Lower leg skin (tissue), 4 donors: ENCODE measurements around the gene SPTLC2. TPM values are rescaled to one million over a fixed set of nuclear protein-coding genes. Genes with fewer than 3 reads are reported as not detected.

Source experiments
- DNase-seq, 2 donors: peaks; one replicate each; pipeline ENCODE4 v3.0.0-alpha.2; 2019; ENCODE audit warnings: low spot score in 2 of 2
- H3K4me3 ChIP-seq: fragments of 200-600 bp; sonication (generic); 2 replicates; pipeline ENCODE4 v1.5.1; 2017; ENCODE audit warnings: mild to moderate bottlenecking, low read depth; ENCODE audit not compliant: poor library complexity, severe bottlenecking
- CTCF ChIP-seq, 3 donors: fragments of 450-650 bp; IDR thresholded peaks; one replicate each; pipeline ENCODE4 v1.5.1; 2016; ENCODE audit warnings: antibody characterized with exemption in 3 of 3, mild to moderate bottlenecking in 3 of 3, moderate library complexity in 2 of 3
- POLR2A ChIP-seq, 2 donors: fragments of 450-650 bp; IDR thresholded peaks; one replicate each; pipeline ENCODE4 v1.6.1; 2016 to 2017; ENCODE audit warnings: antibody characterized with exemption in 2 of 2, mild to moderate bottlenecking in 1 of 2, moderate library complexity in 1 of 2
- WGBS, 2 donors: methylation state at CpG; one replicate each; pipeline ENCODE4 v1.1.5; 2018; 5-methylcytosine and 5-hydroxymethylcytosine counted together
- intact Hi-C: fragments of 100-400 bp; cut with DNase I; formaldehyde crosslinking; loops from one replicate; pipeline ENCODE4 v1.15.0; 2023; ENCODE audit warnings: low total_unique reads
- total RNA-seq, 4 donors: library from RNA; depleted of rRNA; stranded (reverse); fragments of >200 nt; gene quantifications; one replicate each; pipeline ENCODE4 v1.1.0, GENCODE V29; 2016

Gene SPTLC2
- total RNA-seq, 4 donors from 2014 or later: 18.4 to 31.8 (median 22.1) TPM

- WGBS, 2 donors: 91 to 100% methylated on average over 3 of the region's 3 CpGs
- no peak for DNase-seq
- H3K4me3 ChIP-seq: no peak overlapping the region
- TF ChIP-seq POLR2A (IDR thresholded peaks at IDR 0.05) (no peak), CTCF (IDR thresholded peaks at IDR 0.05) (no peak)
- intact Hi-C loops: no loop called here
Measured at GRCh38 chr14:77610553-77610952, 5.9 kb downstream of the SPTLC2 start.

- no peak overlapping the region for H3K4me3 ChIP-seq
- WGBS, 2 donors: 92 to 100% methylated on average over 3 of the region's 3 CpGs
- intact Hi-C loops: no loop called here
- no peak for DNase-seq
- TF ChIP-seq POLR2A (IDR thresholded peaks at IDR 0.05): no peak
- TF ChIP-seq CTCF (IDR thresholded peaks at IDR 0.05): no peak
Measured at GRCh38 chr14:77609922-77610321, 6.5 kb downstream of the SPTLC2 start.

GRCh38 chr14:77607741-77608302 lies 8.6 kb downstream of the SPTLC2 start:
- WGBS, 2 donors: 58 to 61% methylated on average over 9 of the region's 9 CpGs
- intact Hi-C loops: no loop called here
- DNase-seq: no peak
- TF ChIP-seq POLR2A (IDR thresholded peaks at IDR 0.05): no peak
- no peak for TF ChIP-seq CTCF (IDR thresholded peaks at IDR 0.05)
- no peak overlapping the region for H3K4me3 ChIP-seq

- no peak overlapping the region for H3K4me3 ChIP-seq
- intact Hi-C loops: no loop called here
- no peak for DNase-seq
- TF ChIP-seq POLR2A (IDR thresholded peaks at IDR 0.05) (no peak), CTCF (IDR thresholded peaks at IDR 0.05) (no peak)
- 49 to 63% methylated on average over 3 of the region's 3 CpGs for WGBS, 2 donors
Measured at GRCh38 chr14:77605392-77605972, 11.0 kb downstream of the SPTLC2 start.

GRCh38 chr14:77603654-77604255 lies 12.7 kb downstream of the SPTLC2 start:
- 39 to 54% methylated on average over 8 of the region's 8 CpGs for WGBS, 2 donors
- intact Hi-C loops: no loop called here
- no peak for TF ChIP-seq CTCF (IDR thresholded peaks at IDR 0.05)
- TF ChIP-seq POLR2A (IDR thresholded peaks at IDR 0.05): no peak
- H3K4me3 ChIP-seq: no peak overlapping the region
- DNase-seq: peak in 1 of 2 donors; percentile 34
